Trophoblast cell (in vitro differentiated cells and primary cell): ENCODE measurements around the gene OOSP1.

Experiments used
- DNase-seq, 2 donors: peaks; one replicate each; pipeline ENCODE4 v3.0.0-alpha.2; 2016
- H2AFZ ChIP-seq: 2 replicates; pipeline ENCODE4 v1.6.1; 2013; ENCODE audit warnings: low read length, moderate library complexity, mild to moderate bottlenecking; ENCODE audit not compliant: insufficient read depth, poor library complexity
- H2AK5ac ChIP-seq: 2 replicates; pipeline ENCODE4 v1.6.1; 2013; ENCODE audit warnings: mild to moderate bottlenecking, low read length
- H2BK120ac ChIP-seq: 2 replicates; pipeline ENCODE4 v1.6.1; 2013; ENCODE audit warnings: low read length, mild to moderate bottlenecking, moderate library complexity; ENCODE audit not compliant: insufficient read depth, poor library complexity
- H2BK12ac ChIP-seq: 2 replicates; pipeline ENCODE4 v1.6.1; 2013; ENCODE audit warnings: mild to moderate bottlenecking, low read length, moderate library complexity
- H2BK5ac ChIP-seq: 2 replicates; pipeline ENCODE4 v1.6.1; 2013; ENCODE audit warnings: low read length, low read depth, moderate library complexity, mild to moderate bottlenecking; ENCODE audit not compliant: poor library complexity
- H3K14ac ChIP-seq: 2 replicates; pipeline ENCODE4 v1.6.1; 2013; ENCODE audit warnings: mild to moderate bottlenecking, low read length
- H3K18ac ChIP-seq: 2 replicates; pipeline ENCODE4 v1.6.1; 2013; ENCODE audit warnings: mild to moderate bottlenecking, low read length
- H3K23ac ChIP-seq: 2 replicates; pipeline ENCODE4 v1.6.1; 2013; ENCODE audit warnings: low read length
- H3K27ac ChIP-seq: 2 replicates; pipeline ENCODE4 v1.5.1; 2013; ENCODE audit warnings: low read depth, mild to moderate bottlenecking, inconsistent platforms, low read length, moderate library complexity
- H3K27me3 ChIP-seq: 2 replicates; pipeline ENCODE4 v1.6.1; 2013; ENCODE audit warnings: inconsistent platforms, mild to moderate bottlenecking, low read length, moderate library complexity; ENCODE audit not compliant: insufficient read depth
- H3K36me3 ChIP-seq, 2 experiments: 1 replicate in 1 of 2; 2 replicates in 1 of 2; pipeline ENCODE4 v1.6.1; 2013; ENCODE audit warnings: low read length in 2 of 2, mild to moderate bottlenecking in 2 of 2, moderate library complexity in 1 of 2; ENCODE audit not compliant: insufficient read depth in 2 of 2, control insufficient read depth in 1 of 2
- H3K4ac ChIP-seq: 2 replicates; pipeline ENCODE4 v1.6.1; 2013; ENCODE audit warnings: low read depth, mild to moderate bottlenecking, low read length, moderate library complexity
- H3K4me1 ChIP-seq, 2 experiments: 1 replicate in 1 of 2; 2 replicates in 1 of 2; pipeline ENCODE4 v1.6.1; 2013; ENCODE audit warnings: low read length in 2 of 2, mild to moderate bottlenecking in 2 of 2, moderate library complexity in 1 of 2; ENCODE audit not compliant: insufficient read depth in 2 of 2, control insufficient read depth in 1 of 2
- H3K4me2 ChIP-seq: 2 replicates; pipeline ENCODE4 v1.6.1; 2013; ENCODE audit warnings: inconsistent platforms, mild to moderate bottlenecking, low read length, moderate library complexity
- H3K4me3 ChIP-seq: 2 replicates; pipeline ENCODE4 v1.5.1; 2013; ENCODE audit warnings: mild to moderate bottlenecking, low read depth, low read length, inconsistent platforms
- H3K79me1 ChIP-seq: one replicate; pipeline ENCODE4 v1.6.1; 2013; ENCODE audit warnings: low read length
- H3K79me2 ChIP-seq: 2 replicates; pipeline ENCODE4 v1.6.1; 2013; ENCODE audit warnings: low read length, mild to moderate bottlenecking; ENCODE audit not compliant: control insufficient read depth, insufficient read depth, poor library complexity
- H3K9ac ChIP-seq: 2 replicates; pipeline ENCODE4 v1.6.1; 2013; ENCODE audit warnings: mild to moderate bottlenecking, low read length
- H3K9me3 ChIP-seq: 2 replicates; pipeline ENCODE4 v1.6.1; 2013; ENCODE audit warnings: low read depth, mild to moderate bottlenecking, control low read depth, inconsistent platforms, low read length; ENCODE audit not compliant: insufficient read depth
- H4K12ac ChIP-seq: 2 replicates; pipeline ENCODE4 v1.6.1; 2013; ENCODE audit warnings: low read depth, mild to moderate bottlenecking, low read length, moderate library complexity
- H4K8ac ChIP-seq: 2 replicates; pipeline ENCODE4 v1.6.1; 2013; ENCODE audit warnings: low read depth, mild to moderate bottlenecking, low read length, moderate library complexity
- H4K91ac ChIP-seq: one replicate; pipeline ENCODE4 v1.6.1; 2013; ENCODE audit warnings: low read depth, mild to moderate bottlenecking, low read length, moderate library complexity
- WGBS: extraction: QIAGEN DNeasy Blood & Tissue Kit; methylation state at CpG from one replicate; pipeline ENCODE4 v1.1.7; 2013; ENCODE audit warnings: missing lambda C conversion rate; ENCODE audit not compliant: insufficient read length, insufficient coverage; ENCODE audit errors: extremely low coverage; 5-methylcytosine and 5-hydroxymethylcytosine counted together

Gene OOSP1

GRCh38 chr11:59965424-59965823 is 27.2 kb downstream of the OOSP1 start:
- H4K8ac ChIP-seq = no peak overlapping the region
- no peak overlapping the region for H2BK5ac ChIP-seq
- no peak overlapping the region for H2AK5ac ChIP-seq
- H3K4me3 ChIP-seq = no peak overlapping the region
- no peak overlapping the region for H2BK120ac ChIP-seq
- no peak overlapping the region for H4K91ac ChIP-seq
- WGBS = no CpG with 5 or more reads among the region's 7 CpGs
- no peaks in the 10 kb centered on the region for H3K27me3 ChIP-seq
- no peak overlapping the region for H3K4ac ChIP-seq
- H3K14ac ChIP-seq = no peak overlapping the region
- H2AFZ ChIP-seq = no peak overlapping the region
- H3K9me3 ChIP-seq = no peaks in the 10 kb centered on the region
- H3K9ac ChIP-seq = no peak overlapping the region
- H3K4me1 ChIP-seq = peaks cover 0 to 4% of the 10 kb centered on the region in 2 experiments
- H2BK12ac ChIP-seq = no peak overlapping the region
- H3K36me3 ChIP-seq = no peaks in the 10 kb centered on the region
- H3K18ac ChIP-seq = no peak overlapping the region
- H3K79me2 ChIP-seq = no peaks in the 10 kb centered on the region
- DNase-seq = no peak
- no peak overlapping the region for H3K4me2 ChIP-seq
- no peak overlapping the region for H4K12ac ChIP-seq
- H3K79me1 ChIP-seq = no peaks in the 10 kb centered on the region
- no peak overlapping the region for H3K23ac ChIP-seq
- H3K27ac ChIP-seq = no peak overlapping the region

- Histone ChIP-seq H3K36me3 (no peaks in the 10 kb centered on the region), H3K79me2 (no peaks in the 10 kb centered on the region), H2AFZ (no peak overlapping the region), H2AK5ac (no peak overlapping the region), H3K9me3 (no peaks in the 10 kb centered on the region), H3K18ac (no peak overlapping the region), H3K79me1 (no peaks in the 10 kb centered on the region), H3K4me1 (peaks cover 0 to 4% of the 10 kb centered on the region in 2 experiments), H4K91ac (no peak overlapping the region), H3K27me3 (no peaks in the 10 kb centered on the region), H4K12ac (no peak overlapping the region), H3K4me2 (no peak overlapping the region), H3K27ac (no peak overlapping the region), H3K4ac (no peak overlapping the region), H2BK120ac (no peak overlapping the region), H4K8ac (no peak overlapping the region), H2BK12ac (no peak overlapping the region), H3K4me3 (no peak overlapping the region), H3K23ac (no peak overlapping the region), H3K14ac (no peak overlapping the region), H2BK5ac (no peak overlapping the region), H3K9ac (no peak overlapping the region)
- WGBS = no CpG with 5 or more reads among the region's 3 CpGs
- DNase-seq = no peak
These were observed 28.0 kb downstream of the OOSP1 start for GRCh38 chr11:59966201-59966600.

GRCh38 chr11:59967677-59968394 is 29.6 kb downstream of the OOSP1 start:
- Histone ChIP-seq H3K79me1 (no peaks in the 10 kb centered on the region), H4K8ac (no peak overlapping the region), H3K9ac (no peak overlapping the region), H3K4me2 (no peak overlapping the region), H2AFZ (no peak overlapping the region), H3K23ac (no peak overlapping the region), H3K27me3 (no peaks in the 10 kb centered on the region), H3K14ac (no peak overlapping the region), H4K91ac (no peak overlapping the region), H2AK5ac (no peak overlapping the region), H3K9me3 (no peaks in the 10 kb centered on the region), H3K4me1 (peaks cover 0 to 2% of the 10 kb centered on the region in 2 experiments), H3K27ac (no peak overlapping the region), H3K79me2 (no peaks in the 10 kb centered on the region), H4K12ac (no peak overlapping the region), H3K4ac (no peak overlapping the region), H2BK12ac (no peak overlapping the region), H3K18ac (no peak overlapping the region), H2BK5ac (no peak overlapping the region), H3K4me3 (no peak overlapping the region), H3K36me3 (no peaks in the 10 kb centered on the region), H2BK120ac (no peak overlapping the region)
- no peak for DNase-seq
- no CpG with 5 or more reads among the region's 3 CpGs for WGBS

GRCh38 chr11:59968395-59968783 is 30.2 kb downstream of the OOSP1 start:
- Histone ChIP-seq H3K79me1 (no peaks in the 10 kb centered on the region), H3K36me3 (no peaks in the 10 kb centered on the region), H3K18ac (no peak overlapping the region), H3K4me3 (no peak overlapping the region), H4K12ac (no peak overlapping the region), H2BK5ac (no peak overlapping the region), H3K79me2 (no peaks in the 10 kb centered on the region), H3K4me2 (no peak overlapping the region), H3K23ac (no peak overlapping the region), H4K8ac (no peak overlapping the region), H2BK12ac (no peak overlapping the region), H3K9ac (no peak overlapping the region), H3K4ac (no peak overlapping the region), H2AK5ac (no peak overlapping the region), H4K91ac (no peak overlapping the region), H3K4me1 (peaks cover 0 to 2% of the 10 kb centered on the region in 2 experiments), H3K9me3 (no peaks in the 10 kb centered on the region), H3K14ac (no peak overlapping the region), H3K27ac (no peak overlapping the region), H2BK120ac (no peak overlapping the region), H2AFZ (no peak overlapping the region), H3K27me3 (no peaks in the 10 kb centered on the region)
- WGBS = no CpG with 5 or more reads among the region's 1 CpG
- no peak for DNase-seq
